Uterus (tissue), 4 donors: Measurements from ENCODE around the gene AKAP11. TPM values are rescaled to one million over a fixed set of nuclear protein-coding genes. Genes with fewer than 3 reads are reported as not detected.

ENCODE experiments used
- DNase-seq, 2 donors: peaks; one replicate each; pipeline ENCODE4 v3.0.0-alpha.2; 2019 to 2020
- H3K27ac ChIP-seq, 2 donors: fragments of 200-600 bp; sonication (generic); 1 replicate in 1 of 2; 2 replicates in 1 of 2; pipeline ENCODE4 v1.5.1; 2016 to 2018
- H3K27me3 ChIP-seq, 2 donors: fragments of 200-600 bp; sonication (generic); one replicate each; pipeline ENCODE4 v1.5.1; 2018 to 2019; ENCODE audit warnings: control low read depth in 1 of 2
- H3K36me3 ChIP-seq, 2 donors: fragments of 200-600 bp; sonication (generic); one replicate each; pipeline ENCODE4 v1.5.1; 2019; ENCODE audit warnings: control low read depth in 1 of 2
- H3K4me1 ChIP-seq, 2 donors: fragments of 200-600 bp; sonication (generic); one replicate each; pipeline ENCODE4 v1.5.1; 2018 to 2019; ENCODE audit warnings: control low read depth in 1 of 2
- H3K4me3 ChIP-seq, 2 donors: fragments of 200-600 bp; sonication (generic); 1 replicate in 1 of 2; 2 replicates in 1 of 2; pipeline ENCODE4 v1.5.1; 2018 to 2019; ENCODE audit warnings: mild to moderate bottlenecking in 1 of 2
- H3K9me3 ChIP-seq, 2 donors: fragments of 200-600 bp; sonication (generic); one replicate each; pipeline ENCODE4 v1.5.1; 2019; ENCODE audit warnings: control low read depth in 1 of 2
- CTCF ChIP-seq, 4 experiments: fragments of 200-600 bp in 2 of 4; fragments of 450-650 bp in 2 of 4; sonication (generic) in 2 of 4; IDR thresholded peaks; one replicate each; pipeline ENCODE4 v1.5.1; 2016 to 2019; ENCODE audit warnings: antibody characterized with exemption in 4 of 4, mild to moderate bottlenecking in 2 of 4, moderate library complexity in 1 of 4
- POLR2A ChIP-seq, 2 donors: fragments of 450-650 bp; IDR thresholded peaks; one replicate each; pipeline ENCODE4 v1.6.1; 2016; ENCODE audit warnings: antibody characterized with exemption in 2 of 2, mild to moderate bottlenecking in 1 of 2, moderate library complexity in 1 of 2
- intact Hi-C: fragments of 100-400 bp; cut with DNase I; formaldehyde crosslinking; loops from one replicate; pipeline ENCODE4 v1.15.1; 2023; ENCODE audit warnings: low total_unique reads
- total RNA-seq, 4 donors: library from RNA; depleted of rRNA in 3 of 4; stranded (reverse); fragments of >200 nt in 3 of 4; gene quantifications; one replicate each; pipeline versions ENCODE4 v1.1.0 to v1.2.4, GENCODE V29; 2014 to 2023
- donor health status: DM: yes; HTN: yes; CAD: no.

Gene AKAP11
- total RNA-seq, 4 donors from 2014 or later: 30.0 to 60.7 (median 45.9) TPM

- intact Hi-C loops: no loop called here
- DNase-seq: no peak
- Histone ChIP-seq H3K9me3 (no peaks in the 10 kb centered on the region), H3K27me3 (no peaks in the 10 kb centered on the region), H3K36me3 (no peaks in the 10 kb centered on the region), H3K4me1 (no peaks in the 10 kb centered on the region), H3K4me3 (no peak overlapping the region), H3K27ac (no peak overlapping the region)
- TF ChIP-seq POLR2A (IDR thresholded peaks at IDR 0.05) (no peak), CTCF (IDR thresholded peaks at IDR 0.05) (no peak)
These were observed 4.7 kb downstream of the AKAP11 start for GRCh38 chr13:42276683-42277082.

GRCh38 chr13:42277618-42278276 is 5.8 kb downstream of the AKAP11 start:
- TF ChIP-seq CTCF (IDR thresholded peaks at IDR 0.05): no peak
- Histone ChIP-seq H3K27ac (no peak overlapping the region), H3K9me3 (no peaks in the 10 kb centered on the region), H3K36me3 (no peaks in the 10 kb centered on the region), H3K4me3 (no peak overlapping the region), H3K4me1 (no peaks in the 10 kb centered on the region), H3K27me3 (no peaks in the 10 kb centered on the region)
- no peak for DNase-seq
- intact Hi-C loops: no loop called here

GRCh38 chr13:42279080-42279479 is 7.1 kb downstream of the AKAP11 start:
- no peaks in the 10 kb centered on the region for H3K36me3 ChIP-seq
- intact Hi-C loops: no loop called here

GRCh38 chr13:42279986-42280385 is 8.0 kb downstream of the AKAP11 start:
- no peak for DNase-seq
- H3K27me3 ChIP-seq: no peaks in the 10 kb centered on the region
- H3K27ac ChIP-seq: no peak overlapping the region
- TF ChIP-seq POLR2A (IDR thresholded peaks at IDR 0.05) (no peak), CTCF (IDR thresholded peaks at IDR 0.05) (no peak)
- intact Hi-C loops: no loop called here
- H3K4me1 ChIP-seq: no peaks in the 10 kb centered on the region
- H3K36me3 ChIP-seq: no peaks in the 10 kb centered on the region
- no peaks in the 10 kb centered on the region for H3K9me3 ChIP-seq
- H3K4me3 ChIP-seq: no peak overlapping the region

More at GRCh38 chr13:42279080-42279479, 7.1 kb downstream of the AKAP11 start:
- TF ChIP-seq POLR2A (IDR thresholded peaks at IDR 0.05) (no peak), CTCF (IDR thresholded peaks at IDR 0.05) (no peak)
- DNase-seq: no peak
- Histone ChIP-seq H3K4me1 (no peaks in the 10 kb centered on the region), H3K27me3 (no peaks in the 10 kb centered on the region), H3K9me3 (no peaks in the 10 kb centered on the region), H3K27ac (no peak overlapping the region), H3K4me3 (no peak overlapping the region)

- Histone ChIP-seq H3K27me3 (no peaks in the 10 kb centered on the region), H3K4me1 (no peaks in the 10 kb centered on the region), H3K4me3 (no peak overlapping the region), H3K36me3 (no peaks in the 10 kb centered on the region), H3K9me3 (no peaks in the 10 kb centered on the region), H3K27ac (no peak overlapping the region)
- no peak for TF ChIP-seq POLR2A (IDR thresholded peaks at IDR 0.05)
- no peak for TF ChIP-seq CTCF (IDR thresholded peaks at IDR 0.05)
- intact Hi-C loops: no loop called here
- DNase-seq: no peak
These were observed 8.6 kb downstream of the AKAP11 start for GRCh38 chr13:42280537-42280936.
